Upper lobe of left lung (tissue), 4 donors: Measurements from ENCODE around the gene GJA5.

Experiments used
- CTCF ChIP-seq, 6 experiments: fragments of 450-650 bp in 4 of 6; fragments of 200-600 bp in 2 of 6; sonication (generic) in 2 of 6; IDR thresholded peaks; one replicate each; pipeline ENCODE4 v1.5.1; 2016 to 2019; ENCODE audit warnings: antibody characterized with exemption in 6 of 6
- POLR2A ChIP-seq, 4 donors: fragments of 450-650 bp; IDR thresholded peaks; one replicate each; pipeline ENCODE4 v1.5.1; 2016 to 2017; ENCODE audit warnings: antibody characterized with exemption in 4 of 4, mild to moderate bottlenecking in 2 of 4

- TF ChIP-seq POLR2A (IDR thresholded peaks at IDR 0.05) (no peak), CTCF (IDR thresholded peaks at IDR 0.05) (no peak)
These were observed 38.7 kb downstream of the GJA5 start for GRCh38 chr1:147721716-147722115.
